Keratinocyte (primary cell): Measurements from ENCODE around the gene SLC25A46. TPM values are rescaled to one million over a fixed set of nuclear protein-coding genes. Genes with fewer than 3 reads are reported as not detected.

Experiments
- DNase-seq: peaks from one replicate; pipeline ENCODE4 v3.0.0-alpha.2; 2011; ENCODE audit warnings: low read depth, missing footprints, low spot score
- FAIRE-seq: peaks from 2 replicates; lab custom pipeline; 2011; peaks lifted over from hg19 to GRCh38; lab: Jason Lieb, UNC
- H2AFZ ChIP-seq: 2 replicates; pipeline ENCODE4 v1.6.0; 2012; ENCODE audit warnings: low read length, control low read depth, inconsistent platforms; ENCODE audit not compliant: control insufficient read depth
- H3K27ac ChIP-seq: 2 replicates; pipeline ENCODE4 v1.5.1; 2011; ENCODE audit warnings: low read length; ENCODE audit not compliant: control insufficient read depth, insufficient read depth
- H3K27me3 ChIP-seq: 3 replicates; pipeline ENCODE4 v1.6.0; 2011; ENCODE audit warnings: low read length; ENCODE audit not compliant: control insufficient read depth, insufficient read depth; ENCODE audit errors: extremely low read depth
- H3K36me3 ChIP-seq, 2 experiments: 2 replicates in 1 of 2; 3 replicates in 1 of 2; pipeline ENCODE4 v1.5.1; 2011; ENCODE audit warnings: low read length in 2 of 2, mild to moderate bottlenecking in 1 of 2; ENCODE audit not compliant: control insufficient read depth in 2 of 2, insufficient read depth in 2 of 2; ENCODE audit errors: extremely low read depth in 1 of 2
- H3K4me1 ChIP-seq: 3 replicates; pipeline ENCODE4 v1.5.1; 2011; ENCODE audit warnings: low read length; ENCODE audit not compliant: control insufficient read depth, insufficient read depth; ENCODE audit errors: extremely low read depth
- H3K4me2 ChIP-seq: 3 replicates; pipeline ENCODE4 v1.6.0; 2011; ENCODE audit warnings: low read depth, low read length; ENCODE audit not compliant: control insufficient read depth, insufficient read depth; ENCODE audit errors: extremely low read depth
- H3K4me3 ChIP-seq, 3 experiments: fragments of 200-600 bp in 1 of 3; sonication (generic) in 1 of 3; 2 replicates in 2 of 3; 3 replicates in 1 of 3; pipeline ENCODE4 v1.5.1; 2011 to 2016; ENCODE audit warnings: low read length in 3 of 3, mild to moderate bottlenecking in 3 of 3, control low read depth in 2 of 3, inconsistent platforms in 1 of 3, low read depth in 1 of 3, mixed read lengths in 1 of 3, mixed run types in 1 of 3, moderate library complexity in 1 of 3; ENCODE audit not compliant: control insufficient read depth in 2 of 3, insufficient read depth in 2 of 3; ENCODE audit errors: extremely low read depth in 1 of 3
- H3K79me2 ChIP-seq: 2 replicates; pipeline ENCODE4 v1.6.0; 2012; ENCODE audit warnings: low read length; ENCODE audit not compliant: control insufficient read depth, insufficient read depth
- H3K9ac ChIP-seq: 3 replicates; pipeline ENCODE4 v1.6.0; 2011; ENCODE audit warnings: low read length; ENCODE audit not compliant: control insufficient read depth, insufficient read depth; ENCODE audit errors: extremely low read depth
- H3K9me1 ChIP-seq: 3 replicates; pipeline ENCODE4 v1.6.0; 2011; ENCODE audit warnings: low read length; ENCODE audit not compliant: control insufficient read depth, insufficient read depth; ENCODE audit errors: extremely low read depth
- H3K9me3 ChIP-seq: 2 replicates; pipeline ENCODE4 v1.5.1; 2012; ENCODE audit warnings: low read depth, low read length; ENCODE audit not compliant: control insufficient read depth
- H4K20me1 ChIP-seq: 3 replicates; pipeline ENCODE4 v1.6.0; 2011; ENCODE audit warnings: low read length; ENCODE audit not compliant: control insufficient read depth, insufficient read depth; ENCODE audit errors: extremely low read depth
- EZH2 ChIP-seq: IDR thresholded peaks from one replicate; pipeline ENCODE4 v1.6.1; 2012; ENCODE audit warnings: inconsistent platforms, mild to moderate bottlenecking, low read length, moderate library complexity
- dilution Hi-C: fragments of 300-500 bp; cut with MboI; formaldehyde crosslinking; loops from one replicate; pipeline ENCODE4 v1.7.0; 2020; ENCODE audit warnings: low sequenced_read_pairs; ENCODE audit not compliant: extremely low pct_ligation_motif_present
- polyA plus RNA-seq, 5 experiments: library from polyadenylated mRNA; depleted of rRNA in 3 of 5; stranded (reverse) in 3 of 5; stranded (forward) in 1 of 5; unstranded in 1 of 5; fragments of >200 nt; gene quantifications; 1 replicate in 1 of 5; 2 replicates in 3 of 5; 3 replicates in 1 of 5; pipeline versions ENCODE4 v1.2.1 to v1.2.3, GENCODE V29; 2011 to 2012; ENCODE audit warnings: missing spikeins in 2 of 5, low read depth in 1 of 5, low replicate concordance in 1 of 5
- TF ChIP-seq, protein P1 (sequence below), 3 experiments: IDR thresholded peaks in 1 of 3; conservative IDR thresholded peaks in 1 of 3; optimal IDR thresholded peaks in 1 of 3; 2 replicates in 2 of 3; 3 replicates in 1 of 3; pipeline versions ENCODE3 to v1.5.1; 2011; ENCODE audit warnings: low read length in 3 of 3, mild to moderate bottlenecking in 3 of 3, moderate library complexity in 2 of 3, control low read depth in 1 of 3, inconsistent platforms in 1 of 3; ENCODE audit not compliant: insufficient read depth in 2 of 3; ENCODE audit errors: extremely low read depth in 1 of 3

SLC25A46 gene
- polyA plus RNA-seq, 1 donor (not counting 4 experiments of a cell fraction or from before 2014, with no cell fraction given), result 56.2 TPM

DNA sequence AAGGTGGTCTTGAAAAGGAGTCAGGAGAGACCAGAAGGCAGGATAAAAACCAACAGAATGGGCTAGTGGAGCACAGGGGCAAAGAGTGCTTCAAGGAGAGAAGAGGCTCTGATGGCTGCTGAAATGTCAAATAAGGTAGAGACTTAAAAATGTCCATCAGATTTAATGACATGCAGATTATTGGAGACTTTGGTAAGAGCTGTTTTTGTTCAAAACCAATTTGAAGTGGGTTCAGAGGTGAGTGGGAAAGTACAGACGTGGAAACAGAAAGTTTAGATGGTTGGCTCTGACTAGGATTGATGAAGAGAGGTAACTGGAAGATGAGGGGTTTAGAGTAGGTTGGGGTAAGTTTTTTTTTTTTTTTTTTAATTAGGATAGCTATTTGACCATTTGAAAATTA, 14.1 kb downstream of the SLC25A46 start:
- Histone ChIP-seq H3K9ac (no peak overlapping the region), H2AFZ (no peak overlapping the region), H3K36me3 (peaks cover 0 to 2% of the 10 kb centered on the region in 2 experiments), H4K20me1 (no peaks in the 10 kb centered on the region), H3K4me2 (no peak overlapping the region), H3K9me3 (no peaks in the 10 kb centered on the region), H3K9me1 (no peaks in the 10 kb centered on the region), H3K79me2 (no peaks in the 10 kb centered on the region), H3K27ac (no peak overlapping the region), H3K27me3 (no peaks in the 10 kb centered on the region), H3K4me3 (no peak overlapping the region), H3K4me1 (peaks cover 3% of the 10 kb centered on the region)
- DNase-seq (no peak), FAIRE-seq (no peak)
- TF ChIP-seq EZH2, result no peak
- dilution Hi-C loops, result no loop called here

DNA sequence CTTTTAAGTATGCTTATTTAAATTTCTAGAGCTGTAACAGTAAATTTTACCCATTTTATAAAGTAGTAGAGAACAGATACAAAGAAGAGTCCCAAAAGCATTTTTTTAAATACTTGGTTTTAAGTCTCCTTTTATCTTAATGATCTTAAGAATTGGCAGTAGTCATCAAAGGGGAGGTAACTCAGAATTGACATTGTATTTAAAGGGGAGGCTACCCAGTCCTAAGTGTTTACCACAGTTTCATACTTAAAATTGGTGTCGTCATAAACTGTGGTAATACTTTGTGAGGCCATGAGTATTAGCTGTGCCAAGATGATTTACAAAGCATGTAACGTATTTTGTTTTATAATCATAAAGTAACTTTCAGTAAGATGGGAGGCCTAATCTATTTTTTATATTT, 14.8 kb downstream of the SLC25A46 start:
- H4K20me1 ChIP-seq, result no peaks in the 10 kb centered on the region
- no peak overlapping the region for H3K4me2 ChIP-seq
- H3K36me3 ChIP-seq, result peaks cover 0 to 2% of the 10 kb centered on the region in 2 experiments
- H3K27me3 ChIP-seq, result no peaks in the 10 kb centered on the region
- H3K9me1 ChIP-seq, result no peaks in the 10 kb centered on the region
- no peaks in the 10 kb centered on the region for H3K79me2 ChIP-seq
- DNase-seq (no peak), FAIRE-seq (no peak)
- H3K9me3 ChIP-seq, result no peaks in the 10 kb centered on the region
- H3K9ac ChIP-seq, result no peak overlapping the region
- dilution Hi-C loops, result no loop called here
- H3K4me3 ChIP-seq, result no peak overlapping the region
- no peak overlapping the region for H3K27ac ChIP-seq
- TF ChIP-seq, protein P1, sequence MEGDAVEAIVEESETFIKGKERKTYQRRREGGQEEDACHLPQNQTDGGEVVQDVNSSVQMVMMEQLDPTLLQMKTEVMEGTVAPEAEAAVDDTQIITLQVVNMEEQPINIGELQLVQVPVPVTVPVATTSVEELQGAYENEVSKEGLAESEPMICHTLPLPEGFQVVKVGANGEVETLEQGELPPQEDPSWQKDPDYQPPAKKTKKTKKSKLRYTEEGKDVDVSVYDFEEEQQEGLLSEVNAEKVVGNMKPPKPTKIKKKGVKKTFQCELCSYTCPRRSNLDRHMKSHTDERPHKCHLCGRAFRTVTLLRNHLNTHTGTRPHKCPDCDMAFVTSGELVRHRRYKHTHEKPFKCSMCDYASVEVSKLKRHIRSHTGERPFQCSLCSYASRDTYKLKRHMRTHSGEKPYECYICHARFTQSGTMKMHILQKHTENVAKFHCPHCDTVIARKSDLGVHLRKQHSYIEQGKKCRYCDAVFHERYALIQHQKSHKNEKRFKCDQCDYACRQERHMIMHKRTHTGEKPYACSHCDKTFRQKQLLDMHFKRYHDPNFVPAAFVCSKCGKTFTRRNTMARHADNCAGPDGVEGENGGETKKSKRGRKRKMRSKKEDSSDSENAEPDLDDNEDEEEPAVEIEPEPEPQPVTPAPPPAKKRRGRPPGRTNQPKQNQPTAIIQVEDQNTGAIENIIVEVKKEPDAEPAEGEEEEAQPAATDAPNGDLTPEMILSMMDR (optimal IDR thresholded peaks at IDR 0.05 in 1 of 3, IDR thresholded peaks at IDR 0.05 in 1 of 3, conservative IDR thresholded peaks at IDR 0.05 in 1 of 3; ENCODE audit: extremely low read depth in 1 of 3, insufficient read depth in 2 of 3, low read length in 3 of 3), result no peak
- no peak for TF ChIP-seq EZH2
- no peak overlapping the region for H2AFZ ChIP-seq
- no peaks in the 10 kb centered on the region for H3K4me1 ChIP-seq

DNA sequence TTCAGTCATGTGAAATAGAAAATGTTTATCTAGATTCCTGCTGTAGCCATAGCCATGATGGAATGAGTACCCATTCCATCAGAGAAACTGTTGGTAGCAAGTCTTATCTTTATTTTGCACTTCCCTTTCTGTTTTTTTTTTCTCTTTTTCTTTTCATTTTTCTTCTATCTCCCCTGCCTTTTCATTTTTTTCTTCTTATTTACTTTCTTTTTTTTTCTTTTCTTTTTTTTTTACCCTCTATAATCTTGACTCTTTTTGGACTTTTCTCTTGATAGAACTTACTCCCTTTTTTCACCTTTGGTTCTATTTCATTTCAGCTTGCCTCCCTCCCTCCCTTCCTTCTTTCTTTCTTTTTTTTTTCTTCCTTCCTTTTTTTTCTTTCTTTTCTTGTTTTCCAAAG, 15.4 kb downstream of the SLC25A46 start:
- no peak for FAIRE-seq

More for the DNA sequence above, 15.4 kb downstream of the SLC25A46 start:
- Histone ChIP-seq H3K36me3 (peaks cover 0 to 2% of the 10 kb centered on the region in 2 experiments), H3K27ac (no peak overlapping the region), H3K4me3 (no peak overlapping the region), H3K79me2 (no peaks in the 10 kb centered on the region), H3K9me3 (no peaks in the 10 kb centered on the region), H4K20me1 (no peaks in the 10 kb centered on the region), H2AFZ (no peak overlapping the region), H3K27me3 (no peaks in the 10 kb centered on the region), H3K4me1 (no peaks in the 10 kb centered on the region), H3K9ac (no peak overlapping the region), H3K9me1 (no peaks in the 10 kb centered on the region), H3K4me2 (no peak overlapping the region)
- no peak for DNase-seq
- TF ChIP-seq EZH2, result no peak
- TF ChIP-seq, protein P1 (optimal IDR thresholded peaks at IDR 0.05 in 1 of 3, IDR thresholded peaks at IDR 0.05 in 1 of 3, conservative IDR thresholded peaks at IDR 0.05 in 1 of 3; ENCODE audit: extremely low read depth in 1 of 3, insufficient read depth in 2 of 3, low read length in 3 of 3), result no peak
- dilution Hi-C loops, result no loop called here
